B cell (primary cell): Measurements from ENCODE around the gene RNF213. TPM values are rescaled to one million over a fixed set of nuclear protein-coding genes. Genes with fewer than 3 reads are reported as not detected.

Experiments
- ATAC-seq: fragments of 200-7000 bp; cut with Tn5 transposase; one replicate; pipeline ENCODE4 v1.10.0; 2021; ENCODE audit warnings: low read depth, mild to moderate bottlenecking, moderate number of reproducible peaks, moderate library complexity
- CTCF ChIA-PET: fragments of 350-600 bp; sonication (Branson Sonifier 250); formaldehyde crosslinking; loops from one replicate; lab custom pipeline; 2021; ENCODE audit warnings: antibody characterized with exemption, inconsistent platforms; lab: Charles Lee
- POLR2A ChIA-PET: fragments of 350-600 bp; sonication (Branson Sonifier 250); formaldehyde crosslinking; loops from one replicate; lab custom pipeline; 2021; ENCODE audit warnings: antibody characterized with exemption; lab: Charles Lee
- DNase-seq: peaks from one replicate; pipeline ENCODE4 v3.0.0; 2013
- H2AFZ ChIP-seq: 2 replicates; pipeline ENCODE4 v1.6.1; 2012; ENCODE audit warnings: mild to moderate bottlenecking, low read depth, low read length; ENCODE audit not compliant: insufficient read depth, poor library complexity, severe bottlenecking
- H3K27ac ChIP-seq, 2 donors: 1 replicate in 1 of 2; 2 replicates in 1 of 2; pipeline ENCODE4 v1.5.1; 2012 to 2013; ENCODE audit warnings: low read length in 2 of 2, mild to moderate bottlenecking in 2 of 2, moderate library complexity in 1 of 2
- H3K27me3 ChIP-seq, 4 experiments: fragments of 200-600 bp in 1 of 4; sonication (generic) in 1 of 4; replicated peaks in 1 of 4; 1 replicate in 2 of 4; 2 replicates in 2 of 4; pipeline versions ENCODE4 v1.6.1 to v1.7.0; 2013 to 2016; ENCODE audit warnings: low read length in 3 of 4, mild to moderate bottlenecking in 2 of 4, mixed read lengths in 1 of 4, moderate library complexity in 1 of 4; ENCODE audit not compliant: insufficient read depth in 4 of 4, control insufficient read depth in 3 of 4; ENCODE audit errors: control extremely low read depth in 1 of 4
- H3K36me3 ChIP-seq, 2 experiments: replicated peaks in 1 of 2; 1 replicate in 1 of 2; 2 replicates in 1 of 2; pipeline versions ENCODE4 v1.6.1 to v1.7.1; 2013; ENCODE audit warnings: low read length in 1 of 2; ENCODE audit not compliant: insufficient read depth in 2 of 2, control insufficient read depth in 1 of 2; ENCODE audit errors: control extremely low read depth in 1 of 2, extremely low read depth in 1 of 2
- H3K4me1 ChIP-seq, 2 donors: fragments of 200-600 bp in 1 of 2; sonication (generic) in 1 of 2; 1 replicate in 1 of 2; 2 replicates in 1 of 2; pipeline versions ENCODE4 v1.5.1 to v1.6.1; 2013 to 2017; ENCODE audit warnings: low read length in 2 of 2; ENCODE audit not compliant: control insufficient read depth in 2 of 2, insufficient read depth in 2 of 2
- H3K4me2 ChIP-seq: replicated peaks from 2 replicates; pipeline ENCODE3; 2012; ENCODE audit warnings: mild to moderate bottlenecking, low read depth, low read length; ENCODE audit not compliant: poor library complexity, severe bottlenecking
- H3K4me3 ChIP-seq, 5 experiments: fragments of 200-600 bp in 1 of 5; sonication (generic) in 1 of 5; 1 replicate in 3 of 5; 2 replicates in 2 of 5; pipeline versions ENCODE4 v1.5.1 to v1.7.0; 2011 to 2016; ENCODE audit warnings: low read length in 4 of 5, mild to moderate bottlenecking in 4 of 5, low read depth in 2 of 5, control low read depth in 1 of 5, moderate library complexity in 1 of 5; ENCODE audit not compliant: insufficient read depth in 1 of 5; ENCODE audit errors: control extremely low read depth in 1 of 5, extremely low read depth in 1 of 5
- H3K79me2 ChIP-seq: fragments of 200-600 bp; sonication (generic); one replicate; pipeline ENCODE4 v1.6.0; 2016; ENCODE audit warnings: low read length; ENCODE audit not compliant: control insufficient read depth, insufficient read depth
- H3K9ac ChIP-seq: fragments of 200-600 bp; sonication (generic); 2 replicates; pipeline ENCODE4 v1.6.1; 2017; ENCODE audit warnings: mild to moderate bottlenecking, low read length, moderate library complexity
- H3K9me3 ChIP-seq, 3 donors: one replicate each; pipeline versions ENCODE4 v1.6.1 to v1.7.1; 2013; ENCODE audit warnings: low read length in 2 of 3; ENCODE audit not compliant: control insufficient read depth in 2 of 3, insufficient read depth in 1 of 3; ENCODE audit errors: control extremely low read depth in 1 of 3
- H4K20me1 ChIP-seq: 2 replicates; pipeline ENCODE4 v1.6.0; 2012; ENCODE audit warnings: mild to moderate bottlenecking, low read length; ENCODE audit not compliant: insufficient read depth, control insufficient read depth, poor library complexity, severe bottlenecking
- H3K27ac Mint-ChIP-seq: one replicate; pipeline ENCODE4 v1.8.0; 2021; ENCODE audit warnings: mixed read lengths
- H3K27me3 Mint-ChIP-seq: one replicate; pipeline ENCODE4 v1.8.0; 2021; ENCODE audit warnings: mixed read lengths
- H3K4me1 Mint-ChIP-seq: one replicate; pipeline ENCODE4 v1.8.0; 2021; ENCODE audit warnings: mixed read lengths
- H3K4me3 Mint-ChIP-seq: one replicate; pipeline ENCODE4 v1.8.0; 2021; ENCODE audit warnings: mixed read lengths
- H3K9me3 Mint-ChIP-seq: one replicate; pipeline ENCODE4 v1.8.0; 2022; ENCODE audit warnings: mixed read lengths; ENCODE audit not compliant: insufficient read depth
- EZH2 ChIP-seq: IDR thresholded peaks from 2 replicates; pipeline ENCODE4 v1.6.1; 2012; ENCODE audit warnings: borderline replicate concordance, low read depth, mild to moderate bottlenecking, moderate library complexity, low read length; ENCODE audit not compliant: insufficient read depth, poor library complexity, severe bottlenecking
- WGBS: methylation state at CpG from one replicate; pipeline ENCODE4 v1.1.5; 2013; ENCODE audit warnings: missing lambda C conversion rate; ENCODE audit not compliant: insufficient coverage; 5-methylcytosine and 5-hydroxymethylcytosine counted together
- intact Hi-C: fragments of 100-400 bp; cut with micrococcal nuclease; formaldehyde crosslinking; loops from one replicate; pipeline ENCODE4 v1.10.0; 2022
- polyA plus RNA-seq: library from polyadenylated mRNA; depleted of rRNA; stranded (reverse); fragments of >200 nt; gene quantifications from 2 replicates; pipeline ENCODE4 v1.2.3, GENCODE V29; 2012
- total RNA-seq, 2 donors: library from RNA; stranded (reverse); fragments of 120-200 nt in 1 of 2; gene quantifications; 1 replicate in 1 of 2; 2 replicates in 1 of 2; pipeline versions ENCODE4 v1.2.3 to v1.2.4, GENCODE V29; 2013 to 2022
- TF ChIP-seq, protein P1 (sequence below): fragments of 200-600 bp; IDR thresholded peaks from one replicate; pipeline ENCODE4 v1.8.0; 2022; ENCODE audit warnings: antibody characterized with exemption, mild to moderate bottlenecking

RNF213 gene
- total and polyA plus RNA-seq, 2 donors (not counting 1 experiment from before 2014, with no cell fraction given) = 121 to 287 TPM

DNA sequence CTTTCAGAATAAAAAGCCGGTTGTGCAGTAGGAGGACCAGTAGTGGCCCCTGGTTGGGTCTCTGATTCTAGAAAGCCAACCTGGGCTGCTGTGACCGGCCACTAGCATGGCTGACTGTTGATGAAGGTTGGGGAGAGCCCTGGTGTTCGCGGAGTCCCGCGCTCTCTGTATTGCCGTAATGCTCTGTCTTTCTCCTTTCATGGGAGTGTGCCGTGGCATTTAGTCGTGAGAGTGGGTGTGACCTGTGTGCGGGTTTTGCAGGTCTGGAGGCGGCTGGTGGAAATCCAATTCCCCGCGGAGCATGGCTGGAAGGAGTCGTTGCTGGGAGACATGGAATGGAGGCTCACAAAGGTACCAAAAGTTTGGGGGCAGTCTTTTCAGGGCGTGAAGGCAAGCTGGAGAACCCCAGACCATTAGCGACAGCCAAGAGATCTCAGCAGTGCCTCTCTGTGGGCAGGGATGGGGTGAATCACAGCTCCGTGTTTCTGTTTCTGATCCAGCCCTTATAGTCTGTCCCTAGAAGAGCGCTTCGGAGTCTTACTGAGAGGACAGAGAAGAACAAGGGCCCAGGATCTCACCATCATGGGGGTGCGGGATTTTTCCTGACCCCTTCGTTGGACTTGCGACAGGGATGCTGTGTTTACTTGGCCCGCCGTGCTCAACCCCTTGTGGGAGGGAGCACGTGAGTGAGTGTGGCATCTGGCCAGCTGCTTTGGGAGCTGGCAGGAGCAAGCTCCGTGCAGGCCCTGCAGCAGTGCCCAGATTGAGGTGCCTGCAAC lies 56.5 kb downstream of the RNF213 start:
- Mint-ChIP-seq H3K4me3 (no peak overlapping the region), H3K27ac (no peak overlapping the region), H3K4me1 (no peaks in the 10 kb centered on the region), H3K27me3 (no peaks in the 10 kb centered on the region), H3K9me3 (peaks cover 1% of the 10 kb centered on the region)
- peaks cover 26% of the 10 kb centered on the region for H3K79me2 ChIP-seq
- intact Hi-C loops = no loop called here
- H3K9ac ChIP-seq = no peak overlapping the region
- no peak for DNase-seq
- ATAC-seq = no peak
- TF ChIP-seq, protein P1, sequence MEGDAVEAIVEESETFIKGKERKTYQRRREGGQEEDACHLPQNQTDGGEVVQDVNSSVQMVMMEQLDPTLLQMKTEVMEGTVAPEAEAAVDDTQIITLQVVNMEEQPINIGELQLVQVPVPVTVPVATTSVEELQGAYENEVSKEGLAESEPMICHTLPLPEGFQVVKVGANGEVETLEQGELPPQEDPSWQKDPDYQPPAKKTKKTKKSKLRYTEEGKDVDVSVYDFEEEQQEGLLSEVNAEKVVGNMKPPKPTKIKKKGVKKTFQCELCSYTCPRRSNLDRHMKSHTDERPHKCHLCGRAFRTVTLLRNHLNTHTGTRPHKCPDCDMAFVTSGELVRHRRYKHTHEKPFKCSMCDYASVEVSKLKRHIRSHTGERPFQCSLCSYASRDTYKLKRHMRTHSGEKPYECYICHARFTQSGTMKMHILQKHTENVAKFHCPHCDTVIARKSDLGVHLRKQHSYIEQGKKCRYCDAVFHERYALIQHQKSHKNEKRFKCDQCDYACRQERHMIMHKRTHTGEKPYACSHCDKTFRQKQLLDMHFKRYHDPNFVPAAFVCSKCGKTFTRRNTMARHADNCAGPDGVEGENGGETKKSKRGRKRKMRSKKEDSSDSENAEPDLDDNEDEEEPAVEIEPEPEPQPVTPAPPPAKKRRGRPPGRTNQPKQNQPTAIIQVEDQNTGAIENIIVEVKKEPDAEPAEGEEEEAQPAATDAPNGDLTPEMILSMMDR = no peak
- no peak for TF ChIP-seq EZH2
- no peak overlapping the region for H3K4me2 ChIP-seq
- ChIA-PET POLR2A (no interaction called here), CTCF (no interaction called here)
- no peak overlapping the region for H3K4me3 ChIP-seq
- peaks cover 6 to 64% of the 10 kb centered on the region in 2 experiments for H3K36me3 ChIP-seq
- no peak overlapping the region for H2AFZ ChIP-seq
- H3K27ac ChIP-seq = no peak overlapping the region
- H3K4me1 ChIP-seq = no peaks in the 10 kb centered on the region
- WGBS = 96% methylated on average over 23 of the region's 26 CpGs
- H4K20me1 ChIP-seq = peaks cover 39% of the 10 kb centered on the region
- peaks cover 0 to 5% (median 0%) of the 10 kb centered on the region in 3 donors for H3K9me3 ChIP-seq
- no peaks in the 10 kb centered on the region for H3K27me3 ChIP-seq

DNA sequence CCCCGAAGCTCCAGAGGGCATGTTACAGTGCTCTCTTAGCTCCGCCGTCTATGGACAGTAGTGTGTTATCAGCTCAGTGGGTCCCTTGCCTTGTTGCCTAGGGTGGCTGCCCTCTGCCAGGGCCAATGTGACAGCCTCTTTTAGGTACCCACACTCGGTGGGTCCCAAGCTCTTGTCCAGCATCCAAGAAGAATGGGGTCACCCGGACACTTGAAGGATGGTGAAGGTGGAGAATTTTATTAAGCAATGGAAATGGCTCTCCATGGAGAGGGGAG lies 57.0 kb downstream of the RNF213 start:
- no peak for ATAC-seq
- Histone ChIP-seq H3K9me3 (peaks cover 0 to 10% (median 0%) of the 10 kb centered on the region in 3 donors), H3K27me3 (no peaks in the 10 kb centered on the region), H3K27ac (no peak overlapping the region), H3K4me3 (no peak overlapping the region), H3K4me2 (no peak overlapping the region), H3K9ac (no peak overlapping the region), H4K20me1 (peaks cover 35% of the 10 kb centered on the region), H3K4me1 (no peaks in the 10 kb centered on the region), H3K36me3 (peaks cover 5 to 63% of the 10 kb centered on the region in 2 experiments), H2AFZ (no peak overlapping the region), H3K79me2 (peaks cover 21% of the 10 kb centered on the region)
- intact Hi-C loops = no loop called here
- WGBS = 95% methylated on average over 5 of the region's 5 CpGs
- no peak overlapping the region for H3K4me3 Mint-ChIP-seq
- H3K27me3 Mint-ChIP-seq = no peaks in the 10 kb centered on the region
- POLR2A ChIA-PET = no interaction called here
- H3K27ac Mint-ChIP-seq = no peak overlapping the region
- TF ChIP-seq EZH2 = no peak
- TF ChIP-seq, protein P1 = no peak
- H3K9me3 Mint-ChIP-seq = peaks cover 1% of the 10 kb centered on the region
- CTCF ChIA-PET = no interaction called here
- H3K4me1 Mint-ChIP-seq = no peaks in the 10 kb centered on the region
- no peak for DNase-seq
